GM21786 (cell line): ENCODE measurements around the gene TMEM225.
"Not testable (repeated sequence)": the region's sequence is repeated elsewhere in the genome, so short reads cannot be mapped to it uniquely, and the experiment has no call there.

Source experiments
- ATAC-seq: cut with Tn5 transposase; IDR thresholded peaks from one replicate; pipeline ENCODE4 v1.9.1; 2021; ENCODE audit not compliant: unreplicated experiment

The TMEM225 gene

GRCh38 chr11:123885570-123885969, at the start of gene TMEM225:
Gene TMEM225, minus strand, starts transcription at chr11:123885670. Its CDS starts 245 bp downstream, at chr11:123885425.
- no peak for ATAC-seq

- ATAC-seq, result no peak
Measured at GRCh38 chr11:123924027-123924426, 38.6 kb upstream of the TMEM225 start.

- ATAC-seq, result no peak
Measured at GRCh38 chr11:123920943-123921342, 35.5 kb upstream of the TMEM225 start.

- no peak for ATAC-seq
Measured at GRCh38 chr11:123905826-123906225, 20.4 kb upstream of the TMEM225 start.

- no peak for ATAC-seq
Measured at GRCh38 chr11:123904932-123905331, 19.5 kb upstream of the TMEM225 start.

GRCh38 chr11:123903932-123904331, 18.5 kb upstream of the TMEM225 start:
- peak; percentile 72 for ATAC-seq

GRCh38 chr11:123901867-123902266, 16.4 kb upstream of the TMEM225 start, which contains the start of gene OR8D4:
Gene OR8D4, plus strand, starts transcription at chr11:123902167. Its CDS starts 4,265 bp downstream, at chr11:123906432.
- ATAC-seq, result no peak

GRCh38 chr11:123899792-123900191, 14.3 kb upstream of the TMEM225 start:
- ATAC-seq, result no peak

GRCh38 chr11:123892031-123892430, 6.6 kb upstream of the TMEM225 start:
- no peak for ATAC-seq

- ATAC-seq, result no peak
Measured at GRCh38 chr11:123880912-123881311, 4.6 kb downstream of the TMEM225 start.

GRCh38 chr11:123867795-123868194, 17.7 kb downstream of the TMEM225 start:
- ATAC-seq, result not testable (repeated sequence)

- not testable (repeated sequence) for ATAC-seq
Measured at GRCh38 chr11:123865293-123865692, 20.2 kb downstream of the TMEM225 start.

GRCh38 chr11:123859731-123860130, 25.7 kb downstream of the TMEM225 start:
- ATAC-seq, result no peak

- no peak for ATAC-seq
Measured at GRCh38 chr11:123856444-123856843, 29.0 kb downstream of the TMEM225 start.

GRCh38 chr11:123853038-123853437, 32.4 kb downstream of the TMEM225 start:
- no peak for ATAC-seq

GRCh38 chr11:123852321-123852720, 33.1 kb downstream of the TMEM225 start:
- ATAC-seq, result no peak

- ATAC-seq, result no peak
Measured at GRCh38 chr11:123851110-123851509, 34.4 kb downstream of the TMEM225 start.

- no peak for ATAC-seq
Measured at GRCh38 chr11:123841174-123841573, 44.3 kb downstream of the TMEM225 start.

- ATAC-seq, result no peak
Measured at GRCh38 chr11:123839131-123839530, 46.3 kb downstream of the TMEM225 start.

- ATAC-seq, result no peak
Measured at GRCh38 chr11:123838659-123839058, 46.8 kb downstream of the TMEM225 start.

GRCh38 chr11:123838199-123838598, 47.3 kb downstream of the TMEM225 start:
- no peak for ATAC-seq

GRCh38 chr11:123833095-123833494, 52.4 kb downstream of the TMEM225 start:
- no peak for ATAC-seq
